A673 (cell line): ENCODE measurements around the gene CACNG3. TPM values are rescaled to one million over a fixed set of nuclear protein-coding genes. Genes with fewer than 3 reads are reported as not detected.

Experiments used
- BruUV-seq: library from RNA; stranded (reverse); fragments of 400-500 nt; replicated peaks from 2 replicates; lab custom pipeline; 2021; lab: Mats Ljungman, UMichigan
- CTCF ChIA-PET: fragments of 300-600 bp; sonication (Branson Sonifier 250); formaldehyde crosslinking; loops from one replicate; lab custom pipeline; 2022; ENCODE audit warnings: antibody characterized with exemption; lab: Charles Lee
- POLR2A ChIA-PET: fragments of 300-600 bp; sonication (Branson Sonifier 250); formaldehyde crosslinking; loops from one replicate; lab custom pipeline; 2022; ENCODE audit warnings: antibody characterized with exemption; ENCODE audit not compliant: low non-redundant PET; lab: Charles Lee
- DNase-seq: peaks from one replicate; pipeline ENCODE4 v3.0.0-alpha.2; 2015; ENCODE audit warnings: low spot score
- H3K27ac ChIP-seq: fragments of 200-600 bp; sonication (generic); 2 replicates; pipeline ENCODE4 v1.5.1; 2016; ENCODE audit warnings: mixed run types, low read depth, mild to moderate bottlenecking, mixed read lengths, antibody characterized with exemption, low read length; ENCODE audit not compliant: poor library complexity, severe bottlenecking
- H3K27me3 ChIP-seq: fragments of 200-600 bp; sonication (generic); replicated peaks from 2 replicates; pipeline ENCODE4 v1.6.1; 2017; ENCODE audit warnings: mixed run types, low read depth, mild to moderate bottlenecking, mixed read lengths, antibody characterized with exemption, low read length; ENCODE audit not compliant: insufficient read depth, poor library complexity
- H3K36me3 ChIP-seq: fragments of 200-600 bp; sonication (generic); 2 replicates; pipeline ENCODE4 v1.6.1; 2016; ENCODE audit warnings: mixed run types, mild to moderate bottlenecking, mixed read lengths, antibody characterized with exemption, low read length; ENCODE audit not compliant: insufficient read depth, poor library complexity, severe bottlenecking
- H3K4me1 ChIP-seq: fragments of 200-600 bp; sonication (generic); 2 replicates; pipeline ENCODE4 v1.6.1; 2017; ENCODE audit warnings: mixed run types, mild to moderate bottlenecking, mixed read lengths, antibody characterized with exemption, low read length; ENCODE audit not compliant: insufficient read depth, poor library complexity, severe bottlenecking
- H3K4me3 ChIP-seq: fragments of 200-600 bp; sonication (generic); 2 replicates; pipeline ENCODE4 v1.5.1; 2016; ENCODE audit warnings: low read depth, mixed run types, mild to moderate bottlenecking, mixed read lengths, low read length; ENCODE audit not compliant: poor library complexity, severe bottlenecking
- H3K9me3 ChIP-seq: fragments of 200-600 bp; sonication (generic); 2 replicates; pipeline ENCODE4 v1.6.1; 2016; ENCODE audit warnings: mixed run types, low read depth, mild to moderate bottlenecking, mixed read lengths, antibody characterized with exemption, low read length; ENCODE audit not compliant: poor library complexity, severe bottlenecking
- EZH2 ChIP-seq: fragments of 200-600 bp; sonication (generic); IDR thresholded peaks from 2 replicates; pipeline ENCODE4 v1.6.1; 2017; ENCODE audit warnings: borderline replicate concordance, low read depth, mild to moderate bottlenecking, mixed read lengths, antibody characterized with exemption, low read length; ENCODE audit not compliant: poor library complexity, severe bottlenecking
- intact Hi-C: fragments of 100-400 bp; cut with micrococcal nuclease; formaldehyde crosslinking; loops from one replicate; pipeline ENCODE4 v1.10.0; 2022; ENCODE audit not compliant: unreplicated experiment
- total RNA-seq: library from RNA; stranded (reverse); gene quantifications from 2 replicates; pipeline ENCODE4 v1.2.3, GENCODE V29; 2021
- TF ChIP-seq, protein P1 (sequence below): fragments of 300-800, 200-600 bp; sonication (generic); conservative IDR thresholded peaks from 2 replicates; pipeline ENCODE4 v1.5.1; 2017; ENCODE audit warnings: low read depth, mild to moderate bottlenecking, antibody characterized with exemption, low read length, moderate library complexity, mixed read lengths

The CACNG3 gene
- total RNA-seq, 1 experiment from 2014 or later = 3.6 TPM

- peaks cover 28% of the 10 kb centered on the region for H3K9me3 ChIP-seq
- ChIA-PET POLR2A (interaction anchor here (0.6 kb wide), 1 partner anchor 1251 kb away, joined by 3 read pairs; no protein-coding TSS in a partner anchor), CTCF (no interaction called here)
- TF ChIP-seq EZH2 = no peak
- TF ChIP-seq, protein P1, sequence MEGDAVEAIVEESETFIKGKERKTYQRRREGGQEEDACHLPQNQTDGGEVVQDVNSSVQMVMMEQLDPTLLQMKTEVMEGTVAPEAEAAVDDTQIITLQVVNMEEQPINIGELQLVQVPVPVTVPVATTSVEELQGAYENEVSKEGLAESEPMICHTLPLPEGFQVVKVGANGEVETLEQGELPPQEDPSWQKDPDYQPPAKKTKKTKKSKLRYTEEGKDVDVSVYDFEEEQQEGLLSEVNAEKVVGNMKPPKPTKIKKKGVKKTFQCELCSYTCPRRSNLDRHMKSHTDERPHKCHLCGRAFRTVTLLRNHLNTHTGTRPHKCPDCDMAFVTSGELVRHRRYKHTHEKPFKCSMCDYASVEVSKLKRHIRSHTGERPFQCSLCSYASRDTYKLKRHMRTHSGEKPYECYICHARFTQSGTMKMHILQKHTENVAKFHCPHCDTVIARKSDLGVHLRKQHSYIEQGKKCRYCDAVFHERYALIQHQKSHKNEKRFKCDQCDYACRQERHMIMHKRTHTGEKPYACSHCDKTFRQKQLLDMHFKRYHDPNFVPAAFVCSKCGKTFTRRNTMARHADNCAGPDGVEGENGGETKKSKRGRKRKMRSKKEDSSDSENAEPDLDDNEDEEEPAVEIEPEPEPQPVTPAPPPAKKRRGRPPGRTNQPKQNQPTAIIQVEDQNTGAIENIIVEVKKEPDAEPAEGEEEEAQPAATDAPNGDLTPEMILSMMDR = no peak
- H3K4me3 ChIP-seq = no peak overlapping the region
- H3K27me3 ChIP-seq = no peaks in the 10 kb centered on the region
- no peaks in the 10 kb centered on the region for H3K4me1 ChIP-seq
- H3K27ac ChIP-seq = no peak overlapping the region
- DNase-seq = no peak
- BruUV-seq = no TSS peak
- intact Hi-C loops = no loop called here
- no peaks in the 10 kb centered on the region for H3K36me3 ChIP-seq
Observed at GRCh38 chr16:24381470-24382118, 125.5 kb downstream of the CACNG3 start.

GRCh38 chr16:24382762-24383407 is 126.8 kb downstream of the CACNG3 start:
- BruUV-seq = no TSS peak
- Histone ChIP-seq H3K4me1 (no peaks in the 10 kb centered on the region), H3K36me3 (no peaks in the 10 kb centered on the region), H3K9me3 (peaks cover 28% of the 10 kb centered on the region), H3K4me3 (no peak overlapping the region), H3K27ac (no peak overlapping the region), H3K27me3 (no peaks in the 10 kb centered on the region)
- intact Hi-C loops = no loop called here
- DNase-seq = peak; percentile 14
- CTCF ChIA-PET = no interaction called here
- POLR2A ChIA-PET = no interaction called here
- TF ChIP-seq EZH2 = no peak
- TF ChIP-seq, protein P1 = no peak

DNA sequence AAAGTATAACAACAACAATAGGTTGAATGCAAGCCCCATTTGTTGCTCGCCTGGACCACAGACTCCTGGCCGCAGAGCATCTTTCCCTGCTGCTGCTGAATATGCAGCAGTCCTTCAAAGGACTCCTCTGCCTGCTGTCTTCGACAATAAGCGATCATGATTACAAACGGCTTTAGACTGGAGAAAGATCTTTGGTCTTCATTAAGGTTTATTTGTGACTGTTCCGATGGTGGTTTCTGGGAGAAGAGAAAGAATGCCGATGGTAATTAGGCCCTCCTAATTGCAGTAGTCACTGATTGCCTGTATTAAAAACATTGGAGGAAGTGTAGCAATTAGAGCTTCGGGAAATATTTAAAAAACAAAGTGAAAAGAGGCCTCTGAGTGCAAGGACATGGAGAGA is 138.2 kb downstream of the CACNG3 start:
- Histone ChIP-seq H3K4me1 (peaks cover 13% of the 10 kb centered on the region), H3K27me3 (no peaks in the 10 kb centered on the region), H3K4me3 (no peak overlapping the region), H3K27ac (no peak overlapping the region), H3K9me3 (peaks cover 4% of the 10 kb centered on the region), H3K36me3 (no peaks in the 10 kb centered on the region)
- no peak for DNase-seq
- no TSS peak for BruUV-seq
- POLR2A ChIA-PET = interaction anchor here (0.7 kb wide), 1 partner anchor 60 kb away, joined by 3 read pairs; no protein-coding TSS in a partner anchor
- intact Hi-C loops = no loop called here
- TF ChIP-seq EZH2 = no peak
- TF ChIP-seq, protein P1 = no peak
- CTCF ChIA-PET = no interaction called here
